Gastroesophageal sphincter (tissue), 4 donors: ENCODE results near the gene MCTP1. TPM values are rescaled to one million over a fixed set of nuclear protein-coding genes. Genes with fewer than 3 reads are reported as not detected.

Source experiments
- ATAC-seq: fragments of 150-250 bp; one replicate; pipeline ENCODE4 v1.9.1; 2016; ENCODE audit warnings: mild to moderate bottlenecking, moderate library complexity
- H3K27ac ChIP-seq, 4 donors: fragments of 200-600 bp; sonication (generic) in 3 of 4; 1 replicate in 3 of 4; 2 replicates in 1 of 4; pipeline ENCODE4 v1.5.1; 2016 to 2019
- H3K27me3 ChIP-seq: fragments of 200-600 bp; sonication (generic); one replicate; pipeline ENCODE4 v1.5.1; 2019
- H3K36me3 ChIP-seq, 2 donors: fragments of 200-600 bp; sonication (generic); one replicate each; pipeline ENCODE4 v1.5.1; 2019; ENCODE audit warnings: control low read depth in 1 of 2
- H3K4me1 ChIP-seq, 3 donors: fragments of 200-600 bp; sonication (generic); 1 replicate in 2 of 3; 2 replicates in 1 of 3; pipeline ENCODE4 v1.5.1; 2016 to 2019; ENCODE audit warnings: control low read depth in 2 of 3
- H3K4me3 ChIP-seq, 2 donors: fragments of 200-600 bp; sonication (generic); one replicate each; pipeline ENCODE4 v1.5.1; 2019; ENCODE audit warnings: mild to moderate bottlenecking in 1 of 2, moderate library complexity in 1 of 2
- H3K9me3 ChIP-seq, 3 donors: fragments of 200-600 bp; sonication (generic); one replicate each; pipeline ENCODE4 v1.5.1; 2017 to 2019; ENCODE audit warnings: control low read depth in 2 of 3
- CTCF ChIP-seq, 4 experiments: fragments of 200-600 bp in 2 of 4; fragments of 450-650 bp in 2 of 4; sonication (generic) in 1 of 4; IDR thresholded peaks; one replicate each; pipeline ENCODE4 v1.5.1; 2017 to 2019; ENCODE audit warnings: antibody characterized with exemption in 4 of 4, mild to moderate bottlenecking in 2 of 4, moderate library complexity in 2 of 4
- EP300 ChIP-seq: sonication (generic); formaldehyde crosslinking; IDR thresholded peaks from one replicate; pipeline ENCODE4 v1.6.1; 2017; ENCODE audit warnings: antibody characterized with exemption, mild to moderate bottlenecking
- POLR2A ChIP-seq, 2 donors: fragments of 450-650 bp; IDR thresholded peaks; one replicate each; pipeline ENCODE4 v1.6.1; 2017; ENCODE audit warnings: antibody characterized with exemption in 2 of 2, mild to moderate bottlenecking in 2 of 2, moderate library complexity in 1 of 2
- POLR2AphosphoS5 ChIP-seq: sonication (generic); formaldehyde crosslinking; IDR thresholded peaks from one replicate; pipeline ENCODE4 v1.6.1; 2017; ENCODE audit warnings: antibody characterized with exemption
- WGBS, 2 donors: methylation state at CpG; one replicate each; pipeline ENCODE4 v1.1.5; 2018; ENCODE audit warnings: low coverage in 1 of 2; 5-methylcytosine and 5-hydroxymethylcytosine counted together
- total RNA-seq, 4 donors: library from RNA; depleted of rRNA; stranded (reverse); fragments of >200 nt; gene quantifications; one replicate each; pipeline ENCODE4 v1.1.0, GENCODE V29; 2016

MCTP1 gene
- total RNA-seq, 4 donors from 2014 or later: 13.5 to 57.6 (median 21.9) TPM

GRCh38 chr5:95027775-95028174 is 257.1 kb downstream of the MCTP1 start:
- TF ChIP-seq EP300: no peak
- H3K27ac ChIP-seq: no peak overlapping the region
- no peak overlapping the region for H3K4me3 ChIP-seq
- H3K9me3 ChIP-seq: no peaks in the 10 kb centered on the region
- no peaks in the 10 kb centered on the region for H3K36me3 ChIP-seq
- no peak for ATAC-seq
- 50 to 92% methylated on average over 2 of the region's 3 CpGs for WGBS, 2 donors
- H3K27me3 ChIP-seq: no peaks in the 10 kb centered on the region
- no peaks in the 10 kb centered on the region for H3K4me1 ChIP-seq

GRCh38 chr5:95027151-95027721 is 257.7 kb downstream of the MCTP1 start:
- Histone ChIP-seq H3K4me1 (no peaks in the 10 kb centered on the region), H3K9me3 (no peaks in the 10 kb centered on the region), H3K27ac (no peak overlapping the region), H3K36me3 (no peaks in the 10 kb centered on the region), H3K4me3 (no peak overlapping the region), H3K27me3 (no peaks in the 10 kb centered on the region)
- 65 to 67% methylated on average over 4 to 5 of the region's 5 CpGs for WGBS, 2 donors
- TF ChIP-seq POLR2A (IDR thresholded peaks at IDR 0.05): no peak
- TF ChIP-seq POLR2AphosphoS5: no peak
- TF ChIP-seq EP300: no peak
- TF ChIP-seq CTCF (IDR thresholded peaks at IDR 0.05): no peak
- peak; percentile 60 for ATAC-seq

GRCh38 chr5:95026718-95027117 is 258.2 kb downstream of the MCTP1 start:
- Histone ChIP-seq H3K36me3 (no peaks in the 10 kb centered on the region), H3K4me1 (no peaks in the 10 kb centered on the region), H3K4me3 (no peak overlapping the region), H3K27ac (no peak overlapping the region), H3K9me3 (no peaks in the 10 kb centered on the region), H3K27me3 (no peaks in the 10 kb centered on the region)
- ATAC-seq: no peak
- TF ChIP-seq POLR2AphosphoS5: no peak
- no peak for TF ChIP-seq EP300
- no peak for TF ChIP-seq CTCF (IDR thresholded peaks at IDR 0.05)
- TF ChIP-seq POLR2A (IDR thresholded peaks at IDR 0.05): no peak
- 93 to 97% methylated on average over 2 of the region's 2 CpGs for WGBS, 2 donors

- H3K4me1 ChIP-seq: no peaks in the 10 kb centered on the region
- no peaks in the 10 kb centered on the region for H3K9me3 ChIP-seq
- no peak overlapping the region for H3K4me3 ChIP-seq
- no peak overlapping the region for H3K27ac ChIP-seq
- TF ChIP-seq POLR2A (IDR thresholded peaks at IDR 0.05) (no peak), POLR2AphosphoS5 (no peak), EP300 (no peak), CTCF (IDR thresholded peaks at IDR 0.05) (no peak)
- H3K27me3 ChIP-seq: no peaks in the 10 kb centered on the region
- no peak for ATAC-seq
- 70 to 76% methylated on average over 3 to 5 of the region's 5 CpGs for WGBS, 2 donors
- no peaks in the 10 kb centered on the region for H3K36me3 ChIP-seq
Measured at GRCh38 chr5:95022967-95023695, 261.8 kb downstream of the MCTP1 start.

GRCh38 chr5:95020345-95020744 is 264.5 kb downstream of the MCTP1 start:
- TF ChIP-seq POLR2AphosphoS5 (no peak), EP300 (no peak), POLR2A (IDR thresholded peaks at IDR 0.05) (no peak), CTCF (IDR thresholded peaks at IDR 0.05) (no peak)
- no peaks in the 10 kb centered on the region for H3K9me3 ChIP-seq
- no peaks in the 10 kb centered on the region for H3K36me3 ChIP-seq
- no peak overlapping the region for H3K27ac ChIP-seq
- no peak overlapping the region for H3K4me3 ChIP-seq
- no peaks in the 10 kb centered on the region for H3K27me3 ChIP-seq
- ATAC-seq: no peak
- H3K4me1 ChIP-seq: no peaks in the 10 kb centered on the region
- WGBS, 2 donors: 0 to 31% methylated on average over 1 of the region's 1 CpG
